ENCODE data around the gene SCN1B.

Gene SCN1B

DNA sequence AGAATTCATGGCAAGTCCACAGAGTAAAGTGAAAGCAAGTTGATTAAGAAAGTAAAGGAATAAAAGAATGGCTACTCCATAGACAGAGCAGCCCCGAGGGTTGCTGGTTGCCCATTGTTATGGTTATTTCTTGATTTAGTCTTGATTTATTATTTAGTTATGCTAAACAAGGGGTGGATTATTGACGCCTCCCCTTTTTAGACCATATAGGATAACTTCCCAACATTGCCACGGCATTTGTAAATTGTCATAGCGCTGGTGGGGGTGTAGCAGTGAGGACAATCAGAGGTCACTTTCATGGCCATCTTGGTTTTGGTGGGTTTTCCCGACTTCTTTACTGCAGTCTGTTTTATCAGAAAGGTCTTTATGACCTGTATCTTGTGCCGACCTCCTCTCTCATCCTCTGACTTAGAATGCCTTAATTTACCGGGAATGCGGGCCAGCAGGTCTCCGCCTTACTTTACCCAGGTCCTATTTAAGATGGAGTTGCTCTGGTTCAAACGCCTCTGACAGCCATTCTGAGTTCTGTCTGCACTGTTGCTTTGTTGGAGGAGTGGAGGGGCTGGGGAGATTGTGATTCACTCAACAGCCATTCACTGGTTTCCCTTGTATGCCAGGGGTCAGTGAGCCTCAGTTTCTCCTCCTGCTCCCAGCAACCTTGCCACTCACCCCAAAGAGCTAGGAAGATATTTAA is 38.8 kb downstream of the SCN1B start:
- Histone ChIP-seq H3K27ac (no peak overlapping the region), H3K4me3 (ENCODE audit: low read depth, low read length) (no peak overlapping the region), H3K36me3 (replicated peaks) (no peaks in the 10 kb centered on the region), H3K27me3 (replicated peaks) (no peaks in the 10 kb centered on the region)
- TF ChIP-seq, protein P1, sequence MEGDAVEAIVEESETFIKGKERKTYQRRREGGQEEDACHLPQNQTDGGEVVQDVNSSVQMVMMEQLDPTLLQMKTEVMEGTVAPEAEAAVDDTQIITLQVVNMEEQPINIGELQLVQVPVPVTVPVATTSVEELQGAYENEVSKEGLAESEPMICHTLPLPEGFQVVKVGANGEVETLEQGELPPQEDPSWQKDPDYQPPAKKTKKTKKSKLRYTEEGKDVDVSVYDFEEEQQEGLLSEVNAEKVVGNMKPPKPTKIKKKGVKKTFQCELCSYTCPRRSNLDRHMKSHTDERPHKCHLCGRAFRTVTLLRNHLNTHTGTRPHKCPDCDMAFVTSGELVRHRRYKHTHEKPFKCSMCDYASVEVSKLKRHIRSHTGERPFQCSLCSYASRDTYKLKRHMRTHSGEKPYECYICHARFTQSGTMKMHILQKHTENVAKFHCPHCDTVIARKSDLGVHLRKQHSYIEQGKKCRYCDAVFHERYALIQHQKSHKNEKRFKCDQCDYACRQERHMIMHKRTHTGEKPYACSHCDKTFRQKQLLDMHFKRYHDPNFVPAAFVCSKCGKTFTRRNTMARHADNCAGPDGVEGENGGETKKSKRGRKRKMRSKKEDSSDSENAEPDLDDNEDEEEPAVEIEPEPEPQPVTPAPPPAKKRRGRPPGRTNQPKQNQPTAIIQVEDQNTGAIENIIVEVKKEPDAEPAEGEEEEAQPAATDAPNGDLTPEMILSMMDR (IDR thresholded peaks at IDR 0.05; ENCODE audit: low read depth, low read length, missing control alignments) = no peak
- in situ Hi-C loops (cut with HindIII; ENCODE audit: low pct_ligation_motif_present, low sequenced_read_pairs) = no loop called here
- no peak for DNase-seq

DNA sequence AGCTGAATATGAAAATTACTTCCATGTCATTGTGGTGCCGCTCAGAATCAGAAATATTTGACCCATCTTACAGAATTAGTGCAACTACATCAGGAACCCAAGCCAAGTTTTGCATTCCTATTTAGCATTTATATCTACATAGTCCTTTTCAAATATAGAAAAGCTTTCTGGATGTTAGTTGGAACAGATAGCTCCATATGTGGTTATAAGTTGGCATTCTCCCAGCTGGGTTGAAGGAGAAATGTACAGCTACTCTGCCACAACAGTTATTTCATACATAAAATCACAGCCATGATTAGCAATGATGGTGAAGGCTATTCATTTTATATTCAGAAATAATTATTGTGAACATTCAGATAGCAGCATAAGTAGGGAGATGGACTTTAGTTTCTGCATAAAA is 39.4 kb downstream of the SCN1B start:
- Histone ChIP-seq H3K4me3 (ENCODE audit: low read depth, low read length) (no peak overlapping the region), H3K36me3 (replicated peaks) (no peaks in the 10 kb centered on the region), H3K27ac (no peak overlapping the region), H3K27me3 (replicated peaks) (no peaks in the 10 kb centered on the region)
- in situ Hi-C loops (cut with HindIII; ENCODE audit: low pct_ligation_motif_present, low sequenced_read_pairs) = no loop called here
- no peak for DNase-seq
- TF ChIP-seq, protein P1 (IDR thresholded peaks at IDR 0.05; ENCODE audit: low read depth, low read length, missing control alignments) = no peak

DNA sequence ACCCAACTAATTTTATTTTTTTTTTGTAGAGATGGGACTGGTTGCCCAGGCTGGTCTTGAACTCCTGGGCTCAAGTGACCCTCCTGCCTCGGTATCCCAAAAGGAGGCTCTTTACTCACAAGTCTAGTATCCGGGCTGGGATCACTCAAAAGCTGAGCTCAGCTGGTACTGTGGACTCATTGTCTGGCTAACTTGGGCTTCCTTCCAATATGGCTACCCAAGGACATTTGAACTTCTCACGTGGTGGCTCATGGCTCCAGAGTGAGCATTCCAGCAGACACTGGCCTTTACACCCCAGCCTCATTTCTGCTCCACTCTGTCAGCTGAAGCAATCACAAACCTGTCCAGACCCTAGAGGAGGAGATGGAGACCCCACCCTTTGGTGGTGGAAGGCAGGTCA is 40.2 kb downstream of the SCN1B start:
- Histone ChIP-seq H3K4me3 (ENCODE audit: low read depth, low read length) (no peak overlapping the region), H3K27me3 (replicated peaks) (no peaks in the 10 kb centered on the region), H3K36me3 (replicated peaks) (no peaks in the 10 kb centered on the region), H3K27ac (no peak overlapping the region)
- no peak for DNase-seq
- in situ Hi-C loops (cut with HindIII; ENCODE audit: low pct_ligation_motif_present, low sequenced_read_pairs) = no loop called here
- TF ChIP-seq, protein P1 (IDR thresholded peaks at IDR 0.05; ENCODE audit: low read depth, low read length, missing control alignments) = no peak

DNA sequence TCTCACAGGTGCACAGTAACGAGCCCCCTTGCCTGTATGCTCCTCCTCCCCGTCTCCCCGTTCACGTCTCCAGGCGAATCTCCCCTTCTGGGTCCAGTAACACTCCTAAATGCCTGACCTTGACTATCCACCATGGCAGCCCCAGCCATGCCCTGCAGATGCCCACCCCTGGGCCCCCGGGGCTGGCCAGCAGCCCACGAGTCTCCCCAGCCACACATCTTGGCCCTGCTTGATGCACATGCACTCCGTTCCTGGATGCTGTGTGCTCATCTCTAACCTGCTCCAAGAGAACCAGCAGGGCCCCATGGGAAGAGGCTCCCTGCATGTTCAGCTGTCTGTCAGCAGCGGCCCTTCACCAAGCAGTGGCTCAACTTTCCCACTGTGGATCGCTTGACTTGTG is 43.2 kb downstream of the SCN1B start:
- no peaks in the 10 kb centered on the region for H3K36me3 ChIP-seq (replicated peaks)
- H3K27me3 ChIP-seq (replicated peaks) = no peaks in the 10 kb centered on the region
- H3K4me3 ChIP-seq (ENCODE audit: low read depth, low read length) = no peak overlapping the region
- TF ChIP-seq, protein P1 (IDR thresholded peaks at IDR 0.05; ENCODE audit: low read depth, low read length, missing control alignments) = no peak
- in situ Hi-C loops (cut with HindIII; ENCODE audit: low pct_ligation_motif_present, low sequenced_read_pairs) = no loop called here
- no peak overlapping the region for H3K27ac ChIP-seq
- no peak for DNase-seq

DNA sequence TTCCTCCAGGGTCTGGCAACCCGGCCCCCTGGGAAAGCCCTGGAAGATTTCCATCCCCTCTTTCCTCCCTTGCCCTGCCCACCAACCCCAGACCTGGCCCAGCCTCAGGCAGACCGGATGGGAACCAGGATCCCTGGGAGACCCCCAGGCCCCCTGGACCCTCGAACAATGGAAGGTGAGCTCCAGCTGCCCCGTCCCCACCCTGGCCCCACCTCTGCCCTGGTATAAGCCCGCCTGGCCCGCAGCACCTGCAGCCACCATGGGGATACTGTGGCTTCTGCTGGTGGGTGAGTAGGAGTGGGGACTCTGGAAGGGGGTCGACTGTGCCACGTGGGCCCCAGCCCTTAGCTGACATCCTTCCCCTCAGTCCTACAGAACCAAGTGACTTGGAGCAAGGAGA is 43.7 kb downstream of the SCN1B start:
- Histone ChIP-seq H3K36me3 (replicated peaks) (no peaks in the 10 kb centered on the region), H3K4me3 (ENCODE audit: low read depth, low read length) (no peak overlapping the region), H3K27me3 (replicated peaks) (no peaks in the 10 kb centered on the region), H3K27ac (no peak overlapping the region)
- in situ Hi-C loops (cut with HindIII; ENCODE audit: low pct_ligation_motif_present, low sequenced_read_pairs) = no loop called here
- DNase-seq = no peak
- TF ChIP-seq, protein P1 (IDR thresholded peaks at IDR 0.05; ENCODE audit: low read depth, low read length, missing control alignments) = no peak

All from brain microvascular endothelial cell (primary cell).